ENCODE data around the gene WT1. TPM values are rescaled to one million over a fixed set of nuclear protein-coding genes. Genes with fewer than 3 reads are reported as not detected.
A peak's percentile ranks its signal among the peaks of the same experiment; 100 is the strongest.

The WT1 gene
- total and polyA plus RNA-seq, 4 experiments from 2014 or later: not detected

DNA sequence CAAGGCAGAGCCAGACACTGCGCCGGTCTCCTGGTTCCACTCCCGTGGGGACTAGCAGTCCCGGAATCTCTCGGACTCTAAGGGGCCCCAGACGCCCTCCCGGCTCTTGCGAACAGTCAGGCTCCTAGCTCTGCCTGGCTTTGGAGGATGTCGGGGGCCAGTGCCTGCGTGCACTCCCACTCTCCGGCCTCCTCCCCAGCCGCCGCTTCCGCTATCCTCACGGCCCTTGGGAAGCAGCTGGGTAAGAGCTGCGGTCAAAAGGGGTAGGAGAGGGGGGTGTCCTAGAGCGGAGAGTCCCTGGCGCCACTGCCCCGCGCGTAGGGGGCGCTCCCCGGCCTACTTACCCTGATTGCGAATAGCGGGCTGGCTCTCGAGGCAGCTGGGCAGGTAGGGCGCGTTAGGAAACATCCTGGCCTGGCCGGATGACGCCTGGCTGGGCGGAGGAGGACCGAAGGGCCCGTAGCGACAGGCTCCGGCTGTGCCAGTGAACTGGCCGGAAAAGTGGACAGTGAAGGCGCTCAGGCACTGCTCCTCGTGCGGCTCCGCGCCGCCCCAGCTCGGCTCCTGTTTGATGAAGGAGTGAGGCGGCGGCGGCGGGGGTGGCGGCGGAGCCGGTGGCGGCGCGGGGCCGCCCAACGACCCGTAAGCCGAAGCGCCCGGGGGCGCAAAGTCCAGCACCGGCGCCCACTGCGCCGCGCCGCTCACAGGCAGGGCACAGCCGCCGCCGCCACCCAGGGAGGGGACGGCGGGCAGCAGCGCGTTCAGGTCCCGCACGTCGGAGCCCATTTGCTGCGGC lies 785 bp downstream of the WT1 start:
- ChIA-PET CTCF (ENCODE audit: partially characterized antibody) (no interaction called here), POLR2A (ENCODE audit: partially characterized antibody) (no interaction called here)
- H3K9me3 ChIP-seq (ENCODE audit: control insufficient read depth in 1 of 2, low read length in 2 of 2): no peaks in the 10 kb centered on the region
- peaks cover 0 to 8% (median 0%) of the 10 kb centered on the region in 8 donors for H3K9me3 Mint-ChIP-seq
- peaks cover 19 to 63% (median 44%) of the 10 kb centered on the region in 4 donors for H3K4me1 Mint-ChIP-seq
- no peak overlapping the region for H3K27ac Mint-ChIP-seq
- no peak overlapping the region for H3K4me3 ChIP-seq (ENCODE audit: low read length in 2 of 2)
- H3K4me3 Mint-ChIP-seq: peak overlapping the region in 5 of 8 donors; percentile 13 to 76 (median 72)
- peaks cover 63 to 64% of the 10 kb centered on the region in 2 donors for H3K27me3 Mint-ChIP-seq
- H3K4me1 ChIP-seq (ENCODE audit: insufficient read depth, low read length): peaks cover 60% of the 10 kb centered on the region
- no peaks in the 10 kb centered on the region for H3K36me3 ChIP-seq (ENCODE audit: insufficient read depth, low read length)
- DNase-seq: no peak
- H3K27me3 ChIP-seq (ENCODE audit: insufficient read depth, low read length): peaks cover 64% of the 10 kb centered on the region
- no peak overlapping the region for H3K27ac ChIP-seq (ENCODE audit: low read depth, low read length)
- intact Hi-C loops (cut with micrococcal nuclease): no loop called here
- H3K36me3 Mint-ChIP-seq: peaks cover 0 to 3% of the 10 kb centered on the region in 2 donors

GRCh38 chr11:32433914-32434355 lies 1.4 kb downstream of the WT1 start:
- Mint-ChIP-seq H3K4me3 (peak overlapping the region in 7 of 8 donors; percentile 25 to 76 (median 57)), H3K27ac (no peak overlapping the region), H3K36me3 (peaks cover 0 to 3% of the 10 kb centered on the region in 2 donors), H3K27me3 (peaks cover 65 to 66% of the 10 kb centered on the region in 2 donors), H3K4me1 (peaks cover 19 to 60% (median 42%) of the 10 kb centered on the region in 4 donors), H3K9me3 (peaks cover 0 to 6% (median 0%) of the 10 kb centered on the region in 8 donors)
- H3K4me1 ChIP-seq (ENCODE audit: insufficient read depth, low read length): peaks cover 54% of the 10 kb centered on the region
- DNase-seq: no peak
- peaks cover 60% of the 10 kb centered on the region for H3K27me3 ChIP-seq (ENCODE audit: insufficient read depth, low read length)
- POLR2A ChIA-PET (ENCODE audit: partially characterized antibody): no interaction called here
- no peak overlapping the region for H3K27ac ChIP-seq (ENCODE audit: low read depth, low read length)
- intact Hi-C loops (cut with micrococcal nuclease): no loop called here
- no peaks in the 10 kb centered on the region for H3K36me3 ChIP-seq (ENCODE audit: insufficient read depth, low read length)
- H3K4me3 ChIP-seq (ENCODE audit: low read length in 2 of 2): no peak overlapping the region
- CTCF ChIA-PET (ENCODE audit: partially characterized antibody): no interaction called here
- H3K9me3 ChIP-seq (ENCODE audit: control insufficient read depth in 1 of 2, low read length in 2 of 2): no peaks in the 10 kb centered on the region

DNA sequence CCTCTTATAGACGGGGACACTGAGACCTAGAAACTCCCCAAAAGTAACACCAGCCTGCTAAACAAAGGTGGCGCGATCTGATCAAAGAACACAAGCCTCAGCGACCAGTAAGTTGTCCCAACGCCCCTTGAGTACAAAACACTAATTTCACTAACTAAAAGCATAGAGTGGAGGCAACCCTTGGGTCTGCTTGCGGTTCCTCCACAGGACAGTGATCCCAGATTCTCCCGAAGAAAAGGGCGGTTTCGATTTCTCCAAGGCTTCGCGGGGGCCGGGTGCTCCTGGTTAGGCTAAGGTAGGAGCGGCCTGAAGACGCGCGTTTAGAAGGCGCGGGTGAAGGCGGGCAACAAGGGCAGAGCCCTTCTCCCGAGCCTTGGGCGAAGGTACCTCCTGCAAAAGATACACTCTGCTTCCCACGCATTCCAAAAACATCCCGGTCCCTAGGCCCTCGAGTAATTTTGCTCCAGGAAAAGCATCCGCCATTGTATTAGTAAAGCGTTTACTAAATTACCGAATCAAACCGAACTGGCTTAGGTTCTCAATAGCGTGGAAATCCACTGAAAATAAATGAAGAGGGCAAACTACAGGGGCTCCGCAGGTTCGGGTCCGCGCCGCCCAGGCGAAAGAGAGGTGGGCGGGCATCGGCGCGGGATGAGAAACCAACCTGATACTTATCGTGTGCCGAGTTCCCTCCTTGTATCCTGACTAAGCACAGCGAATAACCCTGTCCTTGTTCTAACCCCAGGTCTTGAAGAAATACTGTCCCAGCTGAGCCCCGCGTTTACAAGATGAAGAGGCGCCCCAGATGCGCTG lies 2.0 kb downstream of the WT1 start:
- ChIA-PET POLR2A (ENCODE audit: partially characterized antibody) (no interaction called here), CTCF (ENCODE audit: partially characterized antibody) (no interaction called here)
- H3K27ac Mint-ChIP-seq: peak overlapping the region in 1 of 7 donors; percentile 10
- intact Hi-C loops (cut with micrococcal nuclease): no loop called here
- H3K9me3 Mint-ChIP-seq: peaks cover 0 to 6% (median 0%) of the 10 kb centered on the region in 8 donors
- Histone ChIP-seq H3K27me3 (ENCODE audit: insufficient read depth, low read length) (peaks cover 55% of the 10 kb centered on the region), H3K9me3 (ENCODE audit: control insufficient read depth in 1 of 2, low read length in 2 of 2) (no peaks in the 10 kb centered on the region), H3K4me1 (ENCODE audit: insufficient read depth, low read length) (peaks cover 48% of the 10 kb centered on the region), H3K4me3 (ENCODE audit: low read length in 2 of 2) (no peak overlapping the region), H3K36me3 (ENCODE audit: insufficient read depth, low read length) (no peaks in the 10 kb centered on the region), H3K27ac (ENCODE audit: low read depth, low read length) (no peak overlapping the region)
- DNase-seq: no peak
- H3K36me3 Mint-ChIP-seq: peaks cover 0 to 3% of the 10 kb centered on the region in 2 donors
- peak overlapping the region in 7 of 8 donors; percentile 27 to 76 (median 57) for H3K4me3 Mint-ChIP-seq
- peaks cover 16 to 57% (median 41%) of the 10 kb centered on the region in 4 donors for H3K4me1 Mint-ChIP-seq
- H3K27me3 Mint-ChIP-seq: peaks cover 65 to 67% of the 10 kb centered on the region in 2 donors

DNA sequence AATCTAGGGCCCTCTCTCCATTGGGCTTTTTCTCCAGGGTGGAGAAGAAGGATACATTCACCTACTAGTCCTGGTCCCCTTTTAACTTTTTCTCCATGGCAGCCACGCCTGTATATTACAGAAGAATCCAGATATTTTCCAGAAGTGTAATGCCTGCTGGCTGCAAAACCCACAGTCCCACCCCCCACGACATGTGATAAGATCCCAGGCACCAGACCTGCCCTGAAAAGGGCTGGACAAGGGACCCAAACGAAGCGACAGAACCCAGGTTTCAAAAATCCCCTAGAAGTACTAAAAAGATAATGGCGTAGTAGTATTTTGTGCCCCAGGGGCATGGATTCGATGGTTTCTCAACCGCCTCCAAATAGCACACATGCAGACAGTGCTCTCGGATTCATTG lies 2.8 kb downstream of the WT1 start:
- Mint-ChIP-seq H3K36me3 (peaks cover 0 to 3% of the 10 kb centered on the region in 2 donors), H3K27ac (no peak overlapping the region), H3K4me3 (peak overlapping the region in 5 of 8 donors; percentile 17 to 76 (median 69))

GRCh38 chr11:32430568-32431381 lies 4.6 kb downstream of the WT1 start:
- Histone ChIP-seq H3K4me3 (ENCODE audit: low read length in 2 of 2) (no peak overlapping the region), H3K27me3 (ENCODE audit: insufficient read depth, low read length) (peaks cover 46% of the 10 kb centered on the region), H3K36me3 (ENCODE audit: insufficient read depth, low read length) (no peaks in the 10 kb centered on the region), H3K4me1 (ENCODE audit: insufficient read depth, low read length) (peaks cover 37% of the 10 kb centered on the region), H3K27ac (ENCODE audit: low read depth, low read length) (no peak overlapping the region), H3K9me3 (ENCODE audit: control insufficient read depth in 1 of 2, low read length in 2 of 2) (no peaks in the 10 kb centered on the region)
- no peak for DNase-seq
- Mint-ChIP-seq H3K36me3 (peaks cover 0 to 3% of the 10 kb centered on the region in 2 donors), H3K9me3 (peaks cover 0 to 7% (median 0%) of the 10 kb centered on the region in 8 donors), H3K4me3 (no peak overlapping the region), H3K27me3 (peaks cover 65 to 71% of the 10 kb centered on the region in 2 donors), H3K4me1 (peaks cover 9 to 55% (median 38%) of the 10 kb centered on the region in 4 donors), H3K27ac (no peak overlapping the region)
- CTCF ChIA-PET (ENCODE audit: partially characterized antibody): no interaction called here
- intact Hi-C loops (cut with micrococcal nuclease): no loop called here
- POLR2A ChIA-PET (ENCODE audit: partially characterized antibody): no interaction called here

More for the DNA sequence above, 2.8 kb downstream of the WT1 start:
- no peak for DNase-seq
- ChIA-PET POLR2A (ENCODE audit: partially characterized antibody) (no interaction called here), CTCF (ENCODE audit: partially characterized antibody) (no interaction called here)
- peaks cover 66 to 68% of the 10 kb centered on the region in 2 donors for H3K27me3 Mint-ChIP-seq
- H3K4me1 Mint-ChIP-seq: peaks cover 14 to 58% (median 43%) of the 10 kb centered on the region in 4 donors
- no peaks in the 10 kb centered on the region for H3K9me3 ChIP-seq (ENCODE audit: control insufficient read depth in 1 of 2, low read length in 2 of 2)
- H3K9me3 Mint-ChIP-seq: peaks cover 0 to 6% (median 0%) of the 10 kb centered on the region in 8 donors
- H3K36me3 ChIP-seq (ENCODE audit: insufficient read depth, low read length): no peaks in the 10 kb centered on the region
- H3K4me3 ChIP-seq (ENCODE audit: low read length in 2 of 2): no peak overlapping the region
- H3K27ac ChIP-seq (ENCODE audit: low read depth, low read length): no peak overlapping the region
- intact Hi-C loops (cut with micrococcal nuclease): no loop called here
- peaks cover 50% of the 10 kb centered on the region for H3K27me3 ChIP-seq (ENCODE audit: insufficient read depth, low read length)
- H3K4me1 ChIP-seq (ENCODE audit: insufficient read depth, low read length): peaks cover 43% of the 10 kb centered on the region

GRCh38 chr11:32429477-32429876 lies 5.9 kb downstream of the WT1 start:
- peaks cover 29% of the 10 kb centered on the region for H3K4me1 ChIP-seq (ENCODE audit: insufficient read depth, low read length)
- H3K36me3 Mint-ChIP-seq: peaks cover 0 to 3% of the 10 kb centered on the region in 2 donors
- POLR2A ChIA-PET (ENCODE audit: partially characterized antibody): no interaction called here
- H3K4me3 ChIP-seq (ENCODE audit: low read length in 2 of 2): no peak overlapping the region
- peaks cover 69 to 71% of the 10 kb centered on the region in 2 donors for H3K27me3 Mint-ChIP-seq
- CTCF ChIA-PET (ENCODE audit: partially characterized antibody): interaction anchor here (0.7 to 1.0 kb wide), 2 partner anchors 9 to 14 kb away, joined by 3 to 5 read pairs; no protein-coding TSS in a partner anchor
- no peak for DNase-seq
- H3K9me3 ChIP-seq (ENCODE audit: control insufficient read depth in 1 of 2, low read length in 2 of 2): no peaks in the 10 kb centered on the region
- peaks cover 43% of the 10 kb centered on the region for H3K27me3 ChIP-seq (ENCODE audit: insufficient read depth, low read length)
- no peak overlapping the region for H3K27ac Mint-ChIP-seq
- peaks cover 0 to 7% (median 0%) of the 10 kb centered on the region in 8 donors for H3K9me3 Mint-ChIP-seq
- no peaks in the 10 kb centered on the region for H3K36me3 ChIP-seq (ENCODE audit: insufficient read depth, low read length)
- H3K4me3 Mint-ChIP-seq: no peak overlapping the region
- no peak overlapping the region for H3K27ac ChIP-seq (ENCODE audit: low read depth, low read length)
- intact Hi-C loops (cut with micrococcal nuclease): no loop called here
- H3K4me1 Mint-ChIP-seq: peaks cover 7 to 49% (median 36%) of the 10 kb centered on the region in 4 donors
